HG03159 (cell line): ENCODE results near the gene ADAMTSL2.

Experiments used
- ATAC-seq: cut with Tn5 transposase; IDR thresholded peaks from one replicate; pipeline ENCODE4 v1.9.1; 2021; ENCODE audit warnings: mild to moderate bottlenecking, moderate library complexity; ENCODE audit not compliant: unreplicated experiment

ADAMTSL2 gene

GRCh38 chr9:133571896-133572595, 37.5 kb downstream of the ADAMTSL2 start:
- ATAC-seq, result no peak

- ATAC-seq, result no peak
Measured at GRCh38 chr9:133572821-133573361, 38.4 kb downstream of the ADAMTSL2 start.

- no peak for ATAC-seq
Measured at GRCh38 chr9:133573791-133574515, 39.4 kb downstream of the ADAMTSL2 start.

- no peak for ATAC-seq
Measured at GRCh38 chr9:133574771-133575170, 40.3 kb downstream of the ADAMTSL2 start.

GRCh38 chr9:133575186-133576030, 40.9 kb downstream of the ADAMTSL2 start:
- no peak for ATAC-seq

GRCh38 chr9:133576031-133576874, 41.7 kb downstream of the ADAMTSL2 start:
- ATAC-seq, result no peak

- no peak for ATAC-seq
Measured at GRCh38 chr9:133576875-133577736, 42.6 kb downstream of the ADAMTSL2 start.

- ATAC-seq, result no peak
Measured at GRCh38 chr9:133577737-133578112, 43.2 kb downstream of the ADAMTSL2 start.

GRCh38 chr9:133578524-133579441, 44.3 kb downstream of the ADAMTSL2 start:
- ATAC-seq, result no peak

GRCh38 chr9:133579601-133580418, 45.3 kb downstream of the ADAMTSL2 start:
- ATAC-seq, result no peak

- no peak for ATAC-seq
Measured at GRCh38 chr9:133580419-133580738, 45.9 kb downstream of the ADAMTSL2 start.

- no peak for ATAC-seq
Measured at GRCh38 chr9:133581011-133581410, 46.5 kb downstream of the ADAMTSL2 start.

GRCh38 chr9:133581513-133582343, 47.2 kb downstream of the ADAMTSL2 start:
- no peak for ATAC-seq

GRCh38 chr9:133582501-133583045, 48.1 kb downstream of the ADAMTSL2 start:
- no peak for ATAC-seq

GRCh38 chr9:133583111-133583510, 48.6 kb downstream of the ADAMTSL2 start:
- ATAC-seq, result no peak

GRCh38 chr9:133583586-133583985, 49.1 kb downstream of the ADAMTSL2 start:
- no peak for ATAC-seq

GRCh38 chr9:133584167-133584558, 49.7 kb downstream of the ADAMTSL2 start:
- no peak for ATAC-seq
